Peyer's patch (tissue), 4 donors: ENCODE data around the gene RASL12.

Source experiments
- POLR2A ChIP-seq, 2 donors: fragments of 450-650 bp; IDR thresholded peaks; one replicate each; pipeline ENCODE4 v1.5.1; 2017; ENCODE audit warnings: antibody characterized with exemption in 2 of 2, mild to moderate bottlenecking in 2 of 2, moderate library complexity in 2 of 2
- TF ChIP-seq, protein P1 (sequence below), 6 experiments: fragments of 450-650 bp in 4 of 6; fragments of 200-600 bp in 2 of 6; sonication (generic) in 1 of 6; IDR thresholded peaks; one replicate each; pipeline ENCODE4 v1.5.1; 2017 to 2019; ENCODE audit warnings: antibody characterized with exemption in 6 of 6, mild to moderate bottlenecking in 3 of 6, moderate library complexity in 1 of 6

DNA sequence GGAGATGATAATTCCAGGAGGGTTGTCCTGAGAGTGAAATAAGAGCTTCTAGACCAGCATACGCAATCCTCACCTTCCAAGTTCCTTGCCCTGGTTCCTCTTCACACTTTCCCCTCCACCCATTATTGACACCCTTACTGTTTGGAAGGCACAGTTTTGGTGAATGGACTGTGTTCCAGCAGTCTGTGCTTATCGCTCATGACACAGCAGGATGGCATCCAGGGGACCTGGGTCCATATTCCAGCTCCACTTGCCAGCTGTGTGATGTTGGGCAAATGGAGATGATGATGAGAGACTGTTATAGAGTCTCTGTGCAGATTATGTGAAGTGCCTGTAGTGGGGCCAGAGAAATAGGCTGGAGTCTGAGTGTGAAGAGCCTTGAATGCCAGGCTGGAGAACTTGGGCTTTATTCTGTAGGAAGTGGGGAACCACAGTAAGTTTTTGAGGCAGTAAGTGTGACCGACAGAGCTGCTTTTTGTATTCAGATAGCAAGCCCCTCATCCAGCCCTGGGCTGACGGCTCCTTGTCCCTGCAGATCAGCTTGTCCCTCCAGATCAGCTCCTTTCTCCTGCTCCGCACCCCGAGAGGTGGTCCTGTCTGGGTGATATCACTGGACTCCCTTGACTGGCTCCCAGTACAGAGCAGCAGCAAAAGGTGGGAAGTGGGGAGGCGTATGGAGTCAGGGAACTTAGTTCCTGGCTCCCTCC, 16.9 kb upstream of the RASL12 start:
- TF ChIP-seq, protein P1, sequence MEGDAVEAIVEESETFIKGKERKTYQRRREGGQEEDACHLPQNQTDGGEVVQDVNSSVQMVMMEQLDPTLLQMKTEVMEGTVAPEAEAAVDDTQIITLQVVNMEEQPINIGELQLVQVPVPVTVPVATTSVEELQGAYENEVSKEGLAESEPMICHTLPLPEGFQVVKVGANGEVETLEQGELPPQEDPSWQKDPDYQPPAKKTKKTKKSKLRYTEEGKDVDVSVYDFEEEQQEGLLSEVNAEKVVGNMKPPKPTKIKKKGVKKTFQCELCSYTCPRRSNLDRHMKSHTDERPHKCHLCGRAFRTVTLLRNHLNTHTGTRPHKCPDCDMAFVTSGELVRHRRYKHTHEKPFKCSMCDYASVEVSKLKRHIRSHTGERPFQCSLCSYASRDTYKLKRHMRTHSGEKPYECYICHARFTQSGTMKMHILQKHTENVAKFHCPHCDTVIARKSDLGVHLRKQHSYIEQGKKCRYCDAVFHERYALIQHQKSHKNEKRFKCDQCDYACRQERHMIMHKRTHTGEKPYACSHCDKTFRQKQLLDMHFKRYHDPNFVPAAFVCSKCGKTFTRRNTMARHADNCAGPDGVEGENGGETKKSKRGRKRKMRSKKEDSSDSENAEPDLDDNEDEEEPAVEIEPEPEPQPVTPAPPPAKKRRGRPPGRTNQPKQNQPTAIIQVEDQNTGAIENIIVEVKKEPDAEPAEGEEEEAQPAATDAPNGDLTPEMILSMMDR (IDR thresholded peaks at IDR 0.05), result no peak
- no peak for TF ChIP-seq POLR2A (IDR thresholded peaks at IDR 0.05)
